AG04449 (cell line): ENCODE data around the gene HOXB4.

Experiments
- CTCF ChIA-PET: fragments of 350-600 bp; formaldehyde crosslinking; extraction: SDS; loops from one replicate; lab custom pipeline; 2021; ENCODE audit warnings: antibody characterized with exemption; lab: Yijun Ruan, JAX
- POLR2A ChIA-PET: fragments of 400-600, 350-600 bp; formaldehyde crosslinking; extraction: SDS; loops from one replicate; lab custom pipeline; 2020; ENCODE audit warnings: antibody characterized with exemption, inconsistent platforms; lab: Yijun Ruan, JAX
- DNase-seq: peaks from one replicate; pipeline ENCODE4 v3.0.0-alpha.2; 2010; ENCODE audit warnings: low read depth, low spot score
- H3K4me3 ChIP-seq: 2 replicates; pipeline ENCODE4 v1.5.1; 2011; ENCODE audit warnings: low read depth, mild to moderate bottlenecking, control low read depth, low read length
- TF ChIP-seq, protein P1 (sequence below): IDR thresholded peaks from one replicate; pipeline ENCODE4 v1.5.1; 2011; ENCODE audit warnings: mild to moderate bottlenecking, moderate library complexity, low read length, control low read depth, inconsistent platforms; ENCODE audit not compliant: insufficient read depth; ENCODE audit errors: missing control alignments

The HOXB4 gene

DNA sequence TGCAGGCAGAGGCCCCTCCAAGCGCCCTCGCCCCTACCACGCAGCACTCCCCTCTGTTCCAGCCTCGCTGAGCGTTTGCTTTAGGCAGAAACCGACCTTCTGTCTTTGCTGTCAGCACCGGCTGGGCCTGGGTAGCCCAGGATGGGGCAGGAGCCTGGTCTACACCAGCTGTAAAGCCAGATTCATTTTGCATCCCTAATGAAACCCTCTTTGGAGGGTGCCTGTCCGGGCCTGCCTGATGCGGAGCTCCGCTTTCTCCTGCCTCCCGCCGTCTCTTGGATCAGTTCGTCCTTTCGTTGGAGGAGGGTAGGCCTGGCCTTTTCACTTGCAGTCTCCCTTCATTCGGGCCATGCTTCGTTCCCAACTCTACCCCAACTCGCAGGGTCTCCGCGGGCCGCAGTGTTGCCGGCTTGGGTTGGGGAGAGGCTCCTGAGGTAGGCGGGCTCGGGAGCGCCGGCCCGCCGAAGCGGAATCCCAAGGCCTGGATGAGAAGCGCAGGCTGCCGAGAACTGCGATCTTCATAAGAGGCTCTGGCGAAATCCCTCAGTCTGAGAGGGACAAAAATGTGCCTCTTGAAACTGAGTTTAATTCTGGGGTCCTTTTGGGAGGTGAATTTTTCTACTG lies 41.8 kb upstream of the HOXB4 start:
- TF ChIP-seq, protein P1, sequence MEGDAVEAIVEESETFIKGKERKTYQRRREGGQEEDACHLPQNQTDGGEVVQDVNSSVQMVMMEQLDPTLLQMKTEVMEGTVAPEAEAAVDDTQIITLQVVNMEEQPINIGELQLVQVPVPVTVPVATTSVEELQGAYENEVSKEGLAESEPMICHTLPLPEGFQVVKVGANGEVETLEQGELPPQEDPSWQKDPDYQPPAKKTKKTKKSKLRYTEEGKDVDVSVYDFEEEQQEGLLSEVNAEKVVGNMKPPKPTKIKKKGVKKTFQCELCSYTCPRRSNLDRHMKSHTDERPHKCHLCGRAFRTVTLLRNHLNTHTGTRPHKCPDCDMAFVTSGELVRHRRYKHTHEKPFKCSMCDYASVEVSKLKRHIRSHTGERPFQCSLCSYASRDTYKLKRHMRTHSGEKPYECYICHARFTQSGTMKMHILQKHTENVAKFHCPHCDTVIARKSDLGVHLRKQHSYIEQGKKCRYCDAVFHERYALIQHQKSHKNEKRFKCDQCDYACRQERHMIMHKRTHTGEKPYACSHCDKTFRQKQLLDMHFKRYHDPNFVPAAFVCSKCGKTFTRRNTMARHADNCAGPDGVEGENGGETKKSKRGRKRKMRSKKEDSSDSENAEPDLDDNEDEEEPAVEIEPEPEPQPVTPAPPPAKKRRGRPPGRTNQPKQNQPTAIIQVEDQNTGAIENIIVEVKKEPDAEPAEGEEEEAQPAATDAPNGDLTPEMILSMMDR: no peak
- DNase-seq: no peak
- CTCF ChIA-PET: interaction anchor here (1.1 to 12.1 kb wide), 8 partner anchors 13 to 465 kb away, joined by 3 to 185 read pairs (median 16); no protein-coding TSS in a partner anchor
- H3K4me3 ChIP-seq: no peak overlapping the region
- POLR2A ChIA-PET: no interaction called here

- POLR2A ChIA-PET: interaction anchor here (1.0 kb wide), 1 partner anchor 20 kb away, joined by 4 read pairs; no protein-coding TSS in a partner anchor
- no peak for DNase-seq
- peak overlapping the region; percentile 29 for H3K4me3 ChIP-seq
- TF ChIP-seq, protein P1: peak; percentile 88
- CTCF ChIA-PET: interaction anchor here (0.6 to 12.1 kb wide), 50 partner anchors 8 to 619 kb away, joined by 3 to 185 read pairs (median 4); partner anchors contain the start of genes HOXB3, HOXB5, HOXB6 and HOXB9
Measured at GRCh38 chr17:48618256-48618896, 40.2 kb upstream of the HOXB4 start.

GRCh38 chr17:48617471-48618255 lies 39.5 kb upstream of the HOXB4 start:
- POLR2A ChIA-PET: interaction anchor here (1.0 kb wide), 1 partner anchor 19 kb away, joined by 4 read pairs; no protein-coding TSS in a partner anchor
- H3K4me3 ChIP-seq: no peak overlapping the region
- CTCF ChIA-PET: interaction anchor here (0.8 to 12.1 kb wide), 39 partner anchors 8 to 592 kb away, joined by 3 to 185 read pairs (median 5); partner anchors contain the start of genes HOXB3, HOXB5, HOXB6 and HOXB9
- TF ChIP-seq, protein P1: no peak
- no peak for DNase-seq

DNA sequence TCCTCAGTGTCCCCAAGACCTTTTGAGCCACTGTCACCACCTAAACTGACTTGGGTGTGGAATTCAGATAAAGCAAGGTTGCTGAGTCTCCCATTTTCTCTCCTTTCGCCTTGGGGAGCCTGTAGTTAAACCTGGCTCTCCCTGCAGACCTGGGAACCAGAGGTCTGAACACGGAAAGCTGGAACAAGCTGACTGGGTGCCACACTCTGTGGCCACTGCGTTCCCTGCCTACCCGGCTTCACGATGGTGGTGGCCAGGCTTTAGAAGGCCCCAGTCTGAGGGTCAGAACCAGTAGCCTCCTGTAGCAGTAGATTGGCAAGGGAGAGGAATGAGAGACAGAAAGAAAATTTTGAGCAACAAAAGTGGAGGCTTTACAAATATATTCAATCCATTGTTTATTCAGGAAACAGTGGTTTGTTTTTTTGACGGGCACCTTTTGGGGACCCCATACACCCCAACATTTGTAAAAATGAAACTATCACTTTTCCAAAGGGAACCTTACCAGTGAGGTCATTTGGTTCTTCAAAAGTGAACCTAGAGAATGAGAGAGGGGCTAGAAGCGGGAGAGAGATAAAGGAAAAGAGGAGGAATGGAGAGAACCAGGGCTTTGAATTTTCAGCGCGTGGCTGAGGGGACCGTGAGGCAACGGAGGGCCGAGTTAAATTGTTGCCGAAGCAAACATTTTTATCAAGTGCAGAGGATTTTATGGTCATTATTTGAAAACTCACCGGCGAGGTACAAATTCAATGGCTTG lies 38.7 kb upstream of the HOXB4 start:
- ChIA-PET CTCF (interaction anchor here (0.6 to 12.1 kb wide), 29 partner anchors 9 to 709 kb away, joined by 3 to 185 read pairs (median 9); partner anchors contain the start of genes HOXB3, HOXB5, HOXB6 and HOXB9), POLR2A (no interaction called here)
- TF ChIP-seq, protein P1: no peak
- H3K4me3 ChIP-seq: no peak overlapping the region
- no peak for DNase-seq

- H3K4me3 ChIP-seq: no peak overlapping the region
- no peak for DNase-seq
- POLR2A ChIA-PET: no interaction called here
- CTCF ChIA-PET: interaction anchor here (0.6 to 12.1 kb wide), 16 partner anchors 8 to 710 kb away, joined by 3 to 185 read pairs (median 22); partner anchors contain the start of genes HOXB3, HOXB5 and HOXB9
- TF ChIP-seq, protein P1: no peak
Measured at GRCh38 chr17:48615963-48616716, 38.0 kb upstream of the HOXB4 start.
